ENCODE results near the gene CAMTA1.

GRCh38 chr1:6955357-6956094, 170.3 kb downstream of the CAMTA1 start:
- TF ChIP-seq CTCF (IDR thresholded peaks at IDR 0.05; ENCODE audit: low read length) (no peak), EZH2phosphoT487 (IDR thresholded peaks at IDR 0.05; ENCODE audit: low read length) (no peak)
